GM12878 (cell line): ENCODE measurements around the gene SYT8. TPM values are rescaled to one million over a fixed set of nuclear protein-coding genes. Genes with fewer than 3 reads are reported as not detected.

Source experiments
- ATAC-seq: fragments of 200-7000 bp; cut with Tn5 transposase; 3 replicates; pipeline ENCODE4 v1.9.1; 2020; ENCODE audit warnings: mild to moderate bottlenecking, moderate library complexity
- BruUV-seq: library from RNA; stranded (reverse); fragments of 400-500 nt; replicated peaks from 2 replicates; lab custom pipeline; 2021; lab: Mats Ljungman, UMichigan
- CTCF ChIA-PET: fragments of 300-600 bp; sonication (Branson Sonifier 250); formaldehyde crosslinking; extraction: SDS; loops from one replicate; lab custom pipeline; 2021; ENCODE audit warnings: inconsistent platforms; lab: Yijun Ruan, JAX
- POLR2A ChIA-PET: fragments of 350-600 bp; formaldehyde crosslinking; extraction: SDS; loops from one replicate; lab custom pipeline; 2021; ENCODE audit warnings: inconsistent platforms; lab: Charles Lee
- RAD21 ChIA-PET: fragments of 300-600 bp; sonication (Branson Sonifier 250); formaldehyde crosslinking; loops from one replicate; lab custom pipeline; 2023; ENCODE audit warnings: antibody characterized with exemption; ENCODE audit not compliant: unreplicated experiment; lab: Charles Lee
- SMC1A ChIA-PET: fragments of 300-600 bp; sonication (Branson Sonifier 250); formaldehyde crosslinking; loops from one replicate; lab custom pipeline; 2023; ENCODE audit not compliant: unreplicated experiment, uncharacterized antibody; lab: Charles Lee
- DNase-seq: peaks from one replicate; pipeline ENCODE4 v3.0.0-alpha.2; 2011; ENCODE audit warnings: low read depth, low spot score
- FAIRE-seq: peaks from 3 replicates; lab custom pipeline; 2011; peaks lifted over from hg19 to GRCh38; lab: Jason Lieb, UNC
- H2AFZ ChIP-seq: 2 replicates; pipeline ENCODE4 v1.6.0; 2011; ENCODE audit warnings: low read depth, low read length, control low read depth; ENCODE audit not compliant: control insufficient read depth
- H3K27ac ChIP-seq: 2 replicates; pipeline ENCODE4 v1.5.1; 2011; ENCODE audit warnings: control low read depth; ENCODE audit not compliant: control insufficient read depth, insufficient read depth
- H3K27me3 ChIP-seq, 2 experiments: replicated peaks in 1 of 2; 2 replicates each; pipeline versions ENCODE4 v1.6.0 to v1.6.1; 2011; ENCODE audit warnings: low read length in 1 of 2; ENCODE audit not compliant: control insufficient read depth in 2 of 2, insufficient read depth in 2 of 2
- H3K36me3 ChIP-seq, 2 experiments: 2 replicates each; pipeline ENCODE4 v1.5.1; 2011; ENCODE audit warnings: low read length in 1 of 2; ENCODE audit not compliant: control insufficient read depth in 2 of 2, insufficient read depth in 2 of 2
- H3K4me1 ChIP-seq: 2 replicates; pipeline ENCODE4 v1.6.1; 2011; ENCODE audit warnings: mild to moderate bottlenecking, low read length, moderate library complexity, mixed read lengths; ENCODE audit not compliant: control insufficient read depth, insufficient read depth
- H3K4me2 ChIP-seq: 2 replicates; pipeline ENCODE4 v1.6.0; 2011; ENCODE audit warnings: control low read depth; ENCODE audit not compliant: control insufficient read depth, insufficient read depth
- H3K4me3 ChIP-seq: fragments of 200-600 bp; sonication (generic); 2 replicates; pipeline ENCODE4 v1.5.1; 2016
- H3K79me2 ChIP-seq: 2 replicates; pipeline ENCODE4 v1.6.0; 2011; ENCODE audit warnings: low read length; ENCODE audit not compliant: control insufficient read depth, insufficient read depth
- H3K9ac ChIP-seq: 2 replicates; pipeline ENCODE4 v1.8.0; 2011; ENCODE audit warnings: low read length, control low read depth, mixed read lengths; ENCODE audit not compliant: control insufficient read depth, insufficient read depth
- H3K9me3 ChIP-seq: replicated peaks from 3 replicates; pipeline ENCODE4 v1.5.1; 2011; ENCODE audit warnings: mild to moderate bottlenecking, low read length; ENCODE audit not compliant: control insufficient read depth, insufficient read depth
- H4K20me1 ChIP-seq: 2 replicates; pipeline ENCODE4 v1.6.0; 2011; ENCODE audit not compliant: control insufficient read depth, insufficient read depth
- CREB1 ChIP-seq: IDR thresholded peaks from 2 replicates; pipeline ENCODE4 v1.6.1; 2012; ENCODE audit warnings: low read depth, mild to moderate bottlenecking, inconsistent platforms
- GABPA ChIP-seq: IDR thresholded peaks from 2 replicates; pipeline ENCODE4 v1.6.1; 2014; ENCODE audit warnings: antibody characterized with exemption, low read depth, mild to moderate bottlenecking, inconsistent platforms
- HDGF ChIP-seq: fragments of 450-650 bp; IDR thresholded peaks from 2 replicates; pipeline ENCODE4 v1.6.1; 2016; ENCODE audit warnings: antibody characterized with exemption
- HSF1 ChIP-seq: fragments of 150-350 bp; IDR thresholded peaks from 2 replicates; pipeline ENCODE4 v1.6.1; 2014; ENCODE audit warnings: mild to moderate bottlenecking, low read depth, low read length
- KLF5 ChIP-seq: fragments of 450-650 bp; IDR thresholded peaks from 2 replicates; pipeline ENCODE4 v1.6.1; 2014; ENCODE audit warnings: mild to moderate bottlenecking; ENCODE audit not compliant: partially characterized antibody
- MYB ChIP-seq: fragments of 150-350 bp; IDR thresholded peaks from 2 replicates; pipeline ENCODE4 v1.6.1; 2014; ENCODE audit warnings: mild to moderate bottlenecking, low read depth, low read length, borderline replicate concordance
- PAX8 ChIP-seq: fragments of 450-650 bp; IDR thresholded peaks from 2 replicates; pipeline ENCODE4 v1.6.1; 2017; ENCODE audit warnings: mild to moderate bottlenecking, moderate library complexity
- PBX3 ChIP-seq: IDR thresholded peaks from 2 replicates; pipeline ENCODE4 v1.6.1; 2011; ENCODE audit warnings: mild to moderate bottlenecking, low read depth, low read length, moderate library complexity; ENCODE audit not compliant: insufficient replicate concordance
- WGBS: methylation state at CpG from one replicate; pipeline ENCODE4 v1.1.6; 2016; ENCODE audit warnings: low lambda C conversion rate; ENCODE audit not compliant: insufficient replicate concordance, insufficient coverage; ENCODE audit errors: missing lambda C conversion rate; 5-methylcytosine and 5-hydroxymethylcytosine counted together
- in situ Hi-C: fragments of 300-500 bp; cut with MboI; formaldehyde crosslinking; loops from 9 replicates; pipeline ENCODE4 v1.14.3; 2018; ENCODE audit warnings: mixed read lengths
- intact Hi-C: fragments of 100-400 bp; cut with micrococcal nuclease; formaldehyde crosslinking; loops from one replicate; pipeline ENCODE4 v1.14.2; 2022; ENCODE audit not compliant: unreplicated experiment
- polyA plus RNA-seq, 11 experiments: library from polyadenylated mRNA; depleted of rRNA in 4 of 11; unstranded in 6 of 11; stranded (reverse) in 5 of 11; fragments of >200 nt; fragmentation: Nextera tagmentation in 4 of 11; fragmentation: Illumina TruSeq in 1 of 11; extraction: Ambion mirVana in 4 of 11; extraction: Trizol in 1 of 11; gene quantifications; 1 replicate in 1 of 11; 2 replicates in 10 of 11; pipeline versions ENCODE4 v1.2.1 to v1.2.3, GENCODE V29; 2011 to 2016; ENCODE audit warnings: inconsistent platforms in 2 of 11, missing spikeins in 2 of 11, low read depth in 1 of 11
- total RNA-seq, 4 experiments: library from RNA; depleted of rRNA in 3 of 4; stranded (reverse); fragments of >200 nt in 3 of 4; fragmentation: Illumina TruSeq in 1 of 4; extraction: Trizol in 1 of 4; gene quantifications; 2 replicates each; pipeline versions ENCODE4 v1.2.1 to v1.2.3, GENCODE V29; 2013 to 2021

Gene SYT8
- total and polyA plus RNA-seq, 10 of the 15 experiments (the other 5 are each of a cell fraction or from before 2014, with no cell fraction given) = 0.44 TPM; not detected in 9

GRCh38 chr11:1786466-1786865, 48.3 kb upstream of the SYT8 start:
- Histone ChIP-seq H3K27me3 (no peaks in the 10 kb centered on the region; a peak in 2 of 4 replicates), H3K4me3 (no peak overlapping the region), H3K9me3 (no peaks in the 10 kb centered on the region), H3K27ac (no peak overlapping the region), H2AFZ (no peak overlapping the region), H3K36me3 (no peaks in the 10 kb centered on the region), H4K20me1 (no peaks in the 10 kb centered on the region), H3K4me1 (no peaks in the 10 kb centered on the region), H3K79me2 (no peaks in the 10 kb centered on the region), H3K4me2 (no peak overlapping the region)
- 73% methylated on average over 4 of the region's 4 CpGs for WGBS
- CTCF ChIA-PET = interaction anchor here (0.7 kb wide), 1 partner anchor 363 kb away, joined by 3 read pairs; no protein-coding TSS in a partner anchor
- ATAC-seq (no peak), FAIRE-seq (no peak), DNase-seq (no peak)
- in situ Hi-C loops = no loop called here
- TF ChIP-seq CREB1 (no peak), GABPA (no peak), HDGF (no peak), MYB (no peak), PBX3 (no peak), KLF5 (no peak), PAX8 (no peak), HSF1 (no peak)
- TF ChIP-seq, all 136 proteins: peak for 0
- ChIA-PET RAD21 (interaction anchor here (1.8 kb wide), 1 partner anchor 93 kb away, joined by 4 read pairs; no protein-coding TSS in a partner anchor), POLR2A (no interaction called here), SMC1A (no interaction called here)
- H3K9ac ChIP-seq = no peak overlapping the region
- intact Hi-C loops = no loop called here
- BruUV-seq = no TSS peak
